Measurements from ENCODE around the gene PPP1R12B.

GRCh38 chr1:202631076-202631923, 282.8 kb downstream of the PPP1R12B start:
- no peak for TF ChIP-seq CTCF (conservative IDR thresholded peaks at IDR 0.05)
- no peak for TF ChIP-seq EZH2 (IDR thresholded peaks at IDR 0.05; ENCODE audit: low read depth)
